Stomach (tissue), 4 donors: Measurements from ENCODE around the gene TCF12.

Experiments
- POLR2A ChIP-seq, 4 donors: fragments of 450-650 bp; IDR thresholded peaks; one replicate each; pipeline ENCODE4 v1.6.1; 2016; ENCODE audit warnings: antibody characterized with exemption in 4 of 4, control low read depth in 2 of 4, mild to moderate bottlenecking in 1 of 4, moderate library complexity in 1 of 4
- POLR2AphosphoS5 ChIP-seq, 3 donors: sonication (generic); formaldehyde crosslinking; IDR thresholded peaks; one replicate each; pipeline ENCODE4 v1.6.1; 2016; ENCODE audit warnings: antibody characterized with exemption in 3 of 3
- TF ChIP-seq, protein P1 (sequence below), 7 experiments: fragments of 450-650 bp in 4 of 7; fragments of 200-600 bp in 3 of 7; sonication (generic) in 3 of 7; IDR thresholded peaks; one replicate each; pipeline ENCODE4 v1.5.1; 2016 to 2019; ENCODE audit warnings: antibody characterized with exemption in 7 of 7, control low read depth in 2 of 7, mild to moderate bottlenecking in 1 of 7

DNA sequence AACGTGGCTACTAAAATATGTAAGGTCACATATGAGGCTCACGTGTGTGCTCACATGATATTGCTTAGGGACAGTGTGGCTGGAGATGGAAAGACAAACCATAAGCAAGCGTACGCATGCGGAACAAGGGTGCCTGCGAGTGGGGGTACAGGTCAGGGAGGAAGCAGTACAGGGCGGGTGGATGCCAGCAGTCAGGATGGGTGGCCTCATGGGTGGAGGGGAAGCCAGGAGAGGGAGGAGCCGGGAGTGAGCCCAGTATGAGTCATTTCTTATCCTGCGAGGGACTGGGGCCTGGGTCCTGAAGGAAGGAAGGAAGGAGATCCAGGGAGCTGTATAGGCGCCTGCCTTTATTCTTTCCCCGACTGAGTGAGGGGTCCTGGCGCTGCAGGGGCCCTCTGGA lies 415.8 kb downstream of the TCF12 start:
- TF ChIP-seq, protein P1, sequence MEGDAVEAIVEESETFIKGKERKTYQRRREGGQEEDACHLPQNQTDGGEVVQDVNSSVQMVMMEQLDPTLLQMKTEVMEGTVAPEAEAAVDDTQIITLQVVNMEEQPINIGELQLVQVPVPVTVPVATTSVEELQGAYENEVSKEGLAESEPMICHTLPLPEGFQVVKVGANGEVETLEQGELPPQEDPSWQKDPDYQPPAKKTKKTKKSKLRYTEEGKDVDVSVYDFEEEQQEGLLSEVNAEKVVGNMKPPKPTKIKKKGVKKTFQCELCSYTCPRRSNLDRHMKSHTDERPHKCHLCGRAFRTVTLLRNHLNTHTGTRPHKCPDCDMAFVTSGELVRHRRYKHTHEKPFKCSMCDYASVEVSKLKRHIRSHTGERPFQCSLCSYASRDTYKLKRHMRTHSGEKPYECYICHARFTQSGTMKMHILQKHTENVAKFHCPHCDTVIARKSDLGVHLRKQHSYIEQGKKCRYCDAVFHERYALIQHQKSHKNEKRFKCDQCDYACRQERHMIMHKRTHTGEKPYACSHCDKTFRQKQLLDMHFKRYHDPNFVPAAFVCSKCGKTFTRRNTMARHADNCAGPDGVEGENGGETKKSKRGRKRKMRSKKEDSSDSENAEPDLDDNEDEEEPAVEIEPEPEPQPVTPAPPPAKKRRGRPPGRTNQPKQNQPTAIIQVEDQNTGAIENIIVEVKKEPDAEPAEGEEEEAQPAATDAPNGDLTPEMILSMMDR (IDR thresholded peaks at IDR 0.05), result no peak
- no peak for TF ChIP-seq POLR2A (IDR thresholded peaks at IDR 0.05)
- no peak for TF ChIP-seq POLR2AphosphoS5 (IDR thresholded peaks at IDR 0.05)
